ENCODE measurements around the gene WNT9A.

- no peak for TF ChIP-seq MYC (IDR thresholded peaks at IDR 0.05; ENCODE audit: low read depth, low read length)
- TF ChIP-seq MYC (CRISPR knock-in tag; IDR thresholded peaks at IDR 0.05; ENCODE audit: borderline replicate concordance, low read depth), result no peak
- TF ChIP-seq SIX5 (IDR thresholded peaks at IDR 0.05; ENCODE audit: borderline replicate concordance in 1 of 2, insufficient read depth in 1 of 2, low read depth in 1 of 2, low read length in 2 of 2), result no peak
- TF ChIP-seq ZNF24 (IDR thresholded peaks at IDR 0.05), result no peak
- TF ChIP-seq CTCF (IDR thresholded peaks at IDR 0.05 in 2 of 3, conservative IDR thresholded peaks at IDR 0.05 in 1 of 3; ENCODE audit: insufficient read depth in 2 of 3, low read depth in 1 of 3, low read length in 3 of 3), result no peak
- TF ChIP-seq ATF7 (IDR thresholded peaks at IDR 0.05), result no peak
- no peak for TF ChIP-seq EP300 (IDR thresholded peaks at IDR 0.05; ENCODE audit: low read length)
Measured at GRCh38 chr1:227900571-227901051, 47.1 kb downstream of the WNT9A start.
